Erythroblast (primary cell): ENCODE measurements around the gene RBM20.
"Not testable (repeated sequence)": the region's sequence is repeated elsewhere in the genome, so short reads cannot be mapped to it uniquely, and the experiment has no call there.

ENCODE experiments used
- GATA1 ChIP-seq: IDR thresholded peaks from 2 replicates; pipeline ENCODE4 v1.6.1; 2011; ENCODE audit warnings: low read depth, mild to moderate bottlenecking, control low read depth, low read length, moderate library complexity
- POLR2A ChIP-seq: IDR thresholded peaks from 2 replicates; pipeline ENCODE4 v1.6.1; 2011; ENCODE audit warnings: mild to moderate bottlenecking, low read length

DNA sequence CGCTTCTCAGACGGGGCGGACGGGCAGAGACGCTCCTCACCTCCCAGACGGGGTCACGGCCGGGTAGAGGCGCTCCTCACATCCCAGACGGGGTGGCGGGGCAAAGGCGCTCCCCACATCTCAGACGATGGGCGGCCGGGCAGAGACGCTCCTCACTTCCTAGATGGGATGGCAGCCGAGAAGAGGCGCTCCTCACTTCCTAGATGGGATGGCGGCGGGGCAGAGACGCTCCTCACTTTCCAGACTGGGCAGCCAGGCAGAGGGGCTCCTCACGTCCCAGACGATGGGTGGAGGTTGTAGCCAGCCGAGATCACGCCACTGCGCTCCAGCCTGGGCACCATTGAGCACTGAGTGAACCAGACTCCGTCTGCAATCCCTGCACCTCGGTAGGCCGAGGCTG, 123.5 kb downstream of the RBM20 start:
- TF ChIP-seq POLR2A, GATA1: not testable (repeated sequence)
